ENCODE data around the gene CTLA4. TPM values are rescaled to one million over a fixed set of nuclear protein-coding genes. Genes with fewer than 3 reads are reported as not detected.

CTLA4 gene
- total RNA-seq, 3 donors from 2014 or later = 0.64 to 1.8 (median 0.98) TPM

- Histone ChIP-seq H3K27ac (no peak overlapping the region), H3K27me3 (no peaks in the 10 kb centered on the region), H3K4me3 (no peak overlapping the region), H3K4me1 (no peaks in the 10 kb centered on the region), H3K36me3 (no peaks in the 10 kb centered on the region), H3K9me3 (no peaks in the 10 kb centered on the region)
- intact Hi-C loops (cut with DNase I; ENCODE audit: low total_unique reads) = no loop called here
- TF ChIP-seq POLR2A (IDR thresholded peaks at IDR 0.05) (no peak), CTCF (IDR thresholded peaks at IDR 0.05) (no peak), POLR2AphosphoS5 (IDR thresholded peaks at IDR 0.05) (no peak)
- DNase-seq (ENCODE audit: low spot score in 2 of 2) = no peak
Measured at GRCh38 chr2:203823173-203823572, 44.4 kb upstream of the CTLA4 start.

GRCh38 chr2:203824057-203824456 lies 43.5 kb upstream of the CTLA4 start:
- TF ChIP-seq CTCF (IDR thresholded peaks at IDR 0.05) (no peak), POLR2AphosphoS5 (IDR thresholded peaks at IDR 0.05) (no peak), POLR2A (IDR thresholded peaks at IDR 0.05) (no peak)
- Histone ChIP-seq H3K9me3 (no peaks in the 10 kb centered on the region), H3K4me3 (no peak overlapping the region), H3K36me3 (no peaks in the 10 kb centered on the region), H3K27me3 (no peaks in the 10 kb centered on the region), H3K4me1 (no peaks in the 10 kb centered on the region), H3K27ac (no peak overlapping the region)
- intact Hi-C loops (cut with DNase I; ENCODE audit: low total_unique reads) = no loop called here
- DNase-seq (ENCODE audit: low spot score in 2 of 2) = no peak

- Histone ChIP-seq H3K4me3 (no peak overlapping the region), H3K27ac (no peak overlapping the region)
- no peak for TF ChIP-seq POLR2A (IDR thresholded peaks at IDR 0.05)
- TF ChIP-seq POLR2AphosphoS5 (IDR thresholded peaks at IDR 0.05) = no peak
- TF ChIP-seq CTCF (IDR thresholded peaks at IDR 0.05) = no peak
Measured at GRCh38 chr2:203824603-203825002, 43.0 kb upstream of the CTLA4 start.

GRCh38 chr2:203826704-203827103 lies 40.9 kb upstream of the CTLA4 start:
- Histone ChIP-seq H3K27me3 (no peaks in the 10 kb centered on the region), H3K27ac (no peak overlapping the region), H3K9me3 (no peaks in the 10 kb centered on the region), H3K4me1 (no peaks in the 10 kb centered on the region), H3K36me3 (no peaks in the 10 kb centered on the region), H3K4me3 (no peak overlapping the region)
- no peak for TF ChIP-seq CTCF (IDR thresholded peaks at IDR 0.05)
- no peak for TF ChIP-seq POLR2AphosphoS5 (IDR thresholded peaks at IDR 0.05)
- no peak for TF ChIP-seq POLR2A (IDR thresholded peaks at IDR 0.05)
- intact Hi-C loops (cut with DNase I; ENCODE audit: low total_unique reads) = no loop called here
- DNase-seq (ENCODE audit: low spot score in 2 of 2) = no peak

More at GRCh38 chr2:203824603-203825002, 43.0 kb upstream of the CTLA4 start:
- DNase-seq (ENCODE audit: low spot score in 2 of 2) = no peak
- intact Hi-C loops (cut with DNase I; ENCODE audit: low total_unique reads) = no loop called here
- no peaks in the 10 kb centered on the region for H3K36me3 ChIP-seq
- H3K9me3 ChIP-seq = no peaks in the 10 kb centered on the region
- no peaks in the 10 kb centered on the region for H3K27me3 ChIP-seq
- H3K4me1 ChIP-seq = no peaks in the 10 kb centered on the region

GRCh38 chr2:203830304-203831055 lies 37.1 kb upstream of the CTLA4 start:
- H3K27me3 ChIP-seq = no peaks in the 10 kb centered on the region
- no peaks in the 10 kb centered on the region for H3K36me3 ChIP-seq
- H3K27ac ChIP-seq = no peak overlapping the region
- H3K4me1 ChIP-seq = no peaks in the 10 kb centered on the region
- no peaks in the 10 kb centered on the region for H3K9me3 ChIP-seq
- no peak for DNase-seq (ENCODE audit: low spot score in 2 of 2)
- H3K4me3 ChIP-seq = no peak overlapping the region
- no peak for TF ChIP-seq CTCF (IDR thresholded peaks at IDR 0.05)
- no peak for TF ChIP-seq POLR2A (IDR thresholded peaks at IDR 0.05)
- no peak for TF ChIP-seq POLR2AphosphoS5 (IDR thresholded peaks at IDR 0.05)
- intact Hi-C loops (cut with DNase I; ENCODE audit: low total_unique reads) = no loop called here
